GM04503 (cell line): ENCODE data around the gene SPACDR.
A peak's percentile ranks its signal among the peaks of the same experiment; 100 is the strongest.

Experiments used
- DNase-seq: peaks from one replicate; pipeline ENCODE4 v3.0.0-alpha.2; 2012; ENCODE audit warnings: low read depth

Gene SPACDR

GRCh38 chr7:100485471-100485876, 21.4 kb upstream of the SPACDR start:
- DNase-seq, result no peak

DNA sequence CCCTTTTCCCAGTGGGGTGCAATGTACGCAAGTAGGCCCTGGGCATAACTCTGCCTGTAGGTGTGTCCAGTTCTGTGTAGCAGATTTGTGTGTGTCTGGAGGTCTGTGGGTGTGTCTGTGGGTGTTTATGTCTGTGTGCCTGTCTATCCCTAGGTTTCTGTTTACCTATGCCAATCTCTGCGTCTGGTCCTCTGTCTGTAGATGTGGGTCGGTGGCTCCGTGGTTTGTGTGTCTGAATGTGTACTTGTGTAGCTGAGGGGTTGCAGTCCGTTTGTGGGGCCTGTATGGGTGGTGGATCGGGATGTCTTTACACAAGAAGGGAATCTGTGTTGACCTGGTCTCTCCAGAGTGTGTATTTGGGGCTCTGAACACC, 20.6 kb upstream of the SPACDR start:
- no peak for DNase-seq

DNA sequence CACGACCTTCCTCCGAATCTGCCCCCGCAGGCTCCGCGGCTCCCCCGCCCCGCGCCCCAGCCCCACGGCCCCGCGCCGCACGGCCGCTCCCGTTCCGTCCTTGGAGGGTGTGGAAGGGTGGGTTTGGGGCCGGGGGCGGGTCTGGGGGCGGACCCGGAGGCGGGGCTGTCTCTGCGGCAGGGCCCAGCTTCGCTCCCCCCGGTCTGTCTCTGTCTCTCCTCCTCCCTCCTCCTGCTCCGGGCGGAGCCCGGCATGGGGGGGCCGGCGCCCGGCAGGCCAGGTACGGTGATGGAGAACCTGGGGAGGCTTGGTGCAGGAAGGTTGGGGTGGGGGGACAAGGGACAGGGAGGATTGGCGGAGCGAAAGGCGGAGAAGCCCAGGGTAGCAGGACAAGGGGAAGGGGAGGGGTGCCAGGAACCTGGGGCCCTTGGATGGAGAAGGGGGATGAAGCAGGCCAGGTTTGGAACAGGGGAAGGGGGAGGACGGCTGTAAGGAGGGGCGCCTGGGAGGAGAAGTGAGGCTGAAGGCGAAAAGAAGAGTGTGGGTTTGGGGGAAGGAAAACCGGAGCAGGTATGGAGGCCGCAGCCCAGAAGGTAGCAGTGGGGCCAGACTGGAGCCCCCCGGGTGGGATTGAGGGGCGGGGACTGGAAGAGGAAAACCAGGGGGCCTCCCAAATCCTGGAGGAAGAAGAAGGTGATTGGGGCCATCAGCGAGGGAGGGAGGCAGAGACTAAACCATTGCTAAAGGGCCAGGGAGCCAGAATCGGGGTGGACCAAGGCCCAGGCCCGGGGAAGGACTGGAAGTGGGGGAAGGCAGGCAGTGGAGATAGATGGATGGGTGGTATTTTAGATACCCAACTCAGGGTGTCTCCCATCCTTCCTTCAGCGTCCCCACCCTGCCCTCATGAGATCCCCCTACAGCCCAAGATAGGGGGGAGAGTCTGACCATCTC, 19.9 kb upstream of the SPACDR start, which contains the start of gene NYAP1:
TSS of gene NYAP1 (plus strand) at position 206 of the 951 bp plus-strand sequence. CDS start 1,385 bp downstream, outside the sequence.
- DNase-seq, result no peak

GRCh38 chr7:100483090-100483721, 19.1 kb upstream of the SPACDR start:
- DNase-seq, result no peak

GRCh38 chr7:100482728-100483089, 18.6 kb upstream of the SPACDR start:
- DNase-seq, result no peak

GRCh38 chr7:100481466-100481865, 17.4 kb upstream of the SPACDR start:
- DNase-seq, result no peak

DNA sequence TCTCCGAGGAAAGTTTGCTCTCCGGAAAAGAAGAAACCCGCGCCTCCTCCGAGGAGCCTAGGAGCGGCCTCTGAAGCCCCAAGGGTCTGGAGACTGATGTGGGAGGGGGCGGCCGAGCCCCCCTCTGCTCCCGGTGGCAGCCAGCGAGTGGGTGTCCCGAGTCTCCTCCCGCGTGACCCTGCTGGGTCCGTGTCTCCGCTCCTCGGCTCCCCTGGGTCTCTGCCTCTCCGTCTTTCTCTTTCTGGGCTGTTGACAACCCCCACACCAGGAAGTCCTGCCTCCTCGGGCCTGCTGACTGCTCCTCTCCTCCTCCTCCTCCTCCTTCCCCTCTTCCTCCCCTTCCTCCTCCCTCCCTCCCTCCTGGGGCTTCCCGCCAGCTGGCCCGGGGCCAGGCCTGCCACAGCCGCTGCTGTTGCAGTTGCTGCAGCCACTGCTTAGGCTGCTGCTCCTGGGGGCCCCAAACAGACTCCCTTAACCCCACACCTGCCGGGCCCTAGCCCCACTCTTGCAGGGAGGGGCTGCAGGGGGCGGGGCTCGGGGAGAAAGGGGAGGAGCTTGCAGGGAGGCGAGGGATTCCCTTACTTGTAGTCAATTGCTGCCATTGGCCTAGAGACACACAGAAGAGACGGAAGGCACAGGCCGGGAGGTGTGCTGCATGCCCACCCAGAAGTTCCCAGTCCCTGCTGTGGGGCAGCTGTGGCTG, 15.0 kb upstream of the SPACDR start, which contains the start of gene TSC22D4:
TSS of gene TSC22D4 (minus strand) at position 257 of the 703 bp plus-strand sequence. CDS start 1,176 bp downstream, outside the sequence.
- peak; percentile 75 for DNase-seq

DNA sequence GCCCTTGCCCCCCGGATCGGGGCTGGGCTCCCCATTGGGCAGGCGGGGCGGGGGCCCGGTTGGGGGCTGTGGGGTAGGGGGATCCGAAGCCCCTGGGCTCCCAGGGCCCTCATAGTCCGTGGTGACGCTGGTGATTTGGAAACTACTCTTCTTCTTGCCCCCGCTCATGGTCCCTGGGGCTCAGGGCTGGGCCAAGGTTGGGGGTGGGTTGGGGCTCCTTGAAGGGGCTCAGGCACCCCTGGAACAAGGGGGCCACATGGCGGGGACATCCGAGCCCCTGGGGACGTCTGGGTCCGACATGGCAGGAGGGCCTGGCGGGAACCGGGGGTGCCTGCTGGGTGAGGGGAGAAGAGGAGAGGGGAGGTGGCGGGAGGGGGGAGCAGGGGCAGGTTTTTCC, 13.8 kb upstream of the SPACDR start:
- DNase-seq, result no peak

GRCh38 chr7:100476903-100477870, 13.1 kb upstream of the SPACDR start:
- DNase-seq, result no peak

- DNase-seq, result no peak
Observed at GRCh38 chr7:100476101-100476780, 12.2 kb upstream of the SPACDR start.

- DNase-seq, result no peak
Observed at GRCh38 chr7:100475549-100475948, 11.5 kb upstream of the SPACDR start.

- DNase-seq, result no peak
Observed at GRCh38 chr7:100472854-100473499, 8.9 kb upstream of the SPACDR start.

DNA sequence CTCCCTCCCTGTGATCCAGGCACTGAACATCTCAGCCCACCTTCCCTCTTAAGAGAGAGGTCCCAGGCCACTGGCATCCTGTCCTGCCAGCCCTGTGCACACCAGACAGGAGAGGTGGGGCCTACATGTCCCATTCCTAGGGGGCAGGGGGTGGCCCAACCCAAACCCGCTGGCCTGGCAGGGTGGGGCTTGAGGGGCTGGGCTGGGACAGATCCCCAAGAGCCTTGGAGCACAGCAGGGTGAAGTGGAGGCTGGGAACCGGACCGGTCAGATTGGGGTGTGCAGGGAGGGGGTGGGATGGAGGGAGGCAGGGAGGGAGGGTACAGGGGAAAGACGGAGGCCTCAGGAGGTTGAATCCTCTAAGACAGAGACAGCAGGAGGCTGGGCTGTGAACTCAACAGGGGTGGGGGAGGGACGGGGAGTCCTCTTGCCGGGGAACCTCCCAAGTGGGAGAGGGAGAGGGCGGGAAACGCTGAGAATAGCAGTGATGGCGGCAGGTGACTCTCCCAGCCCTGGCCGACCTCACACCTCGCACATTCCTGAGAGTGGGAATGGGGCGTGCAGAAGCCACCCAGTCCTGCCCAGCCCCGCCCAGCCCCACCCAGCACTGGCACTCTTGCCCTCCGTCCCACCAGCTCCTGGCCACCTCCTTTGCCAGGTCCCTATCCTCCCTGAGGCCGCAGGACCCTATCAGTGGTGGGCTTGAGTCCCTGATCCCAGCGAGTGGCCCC, 8.2 kb upstream of the SPACDR start:
- DNase-seq, result no peak

- no peak for DNase-seq
Observed at GRCh38 chr7:100471021-100471420, 7.0 kb upstream of the SPACDR start.

DNA sequence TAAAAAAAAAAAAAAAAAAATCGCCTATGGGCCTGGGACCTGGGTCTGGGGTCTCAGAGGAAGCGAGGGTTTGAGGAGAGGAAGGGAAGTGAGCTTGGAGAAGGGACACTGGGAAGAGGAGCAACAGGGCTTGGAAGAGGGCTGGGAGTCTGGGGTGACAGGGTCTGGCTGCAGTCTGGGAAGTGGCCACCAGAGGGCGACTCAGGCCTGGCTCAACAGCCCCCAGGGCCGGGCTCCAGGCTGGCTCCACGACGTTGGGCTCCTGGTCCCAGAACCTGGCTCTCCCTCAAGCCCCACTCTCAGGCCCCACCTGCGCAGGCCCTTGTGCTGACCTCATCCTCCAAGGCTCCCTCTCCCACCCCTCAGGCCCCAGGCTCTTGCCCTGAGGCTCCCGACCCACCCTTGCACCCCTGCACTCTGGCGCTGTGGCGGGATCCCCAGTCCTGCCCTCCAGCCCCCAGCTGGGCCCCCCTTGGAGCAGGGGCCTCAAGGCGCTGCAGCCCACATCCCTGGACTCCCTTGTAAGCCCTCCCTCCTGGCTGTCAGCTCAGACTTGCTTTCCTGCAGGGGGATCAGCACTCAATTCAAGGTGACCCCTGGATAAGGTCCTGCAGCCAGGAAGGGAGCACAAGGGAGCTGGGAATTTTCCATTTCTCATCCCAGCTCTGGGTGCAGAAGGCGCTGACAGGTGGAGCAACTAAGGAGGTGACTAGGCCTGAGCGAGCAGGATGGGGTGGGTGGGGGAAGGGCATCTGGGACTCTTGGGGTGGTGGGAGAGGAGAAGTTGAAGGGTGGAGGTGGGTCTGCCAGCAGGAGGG, 5.4 kb upstream of the SPACDR start:
- no peak for DNase-seq

DNA sequence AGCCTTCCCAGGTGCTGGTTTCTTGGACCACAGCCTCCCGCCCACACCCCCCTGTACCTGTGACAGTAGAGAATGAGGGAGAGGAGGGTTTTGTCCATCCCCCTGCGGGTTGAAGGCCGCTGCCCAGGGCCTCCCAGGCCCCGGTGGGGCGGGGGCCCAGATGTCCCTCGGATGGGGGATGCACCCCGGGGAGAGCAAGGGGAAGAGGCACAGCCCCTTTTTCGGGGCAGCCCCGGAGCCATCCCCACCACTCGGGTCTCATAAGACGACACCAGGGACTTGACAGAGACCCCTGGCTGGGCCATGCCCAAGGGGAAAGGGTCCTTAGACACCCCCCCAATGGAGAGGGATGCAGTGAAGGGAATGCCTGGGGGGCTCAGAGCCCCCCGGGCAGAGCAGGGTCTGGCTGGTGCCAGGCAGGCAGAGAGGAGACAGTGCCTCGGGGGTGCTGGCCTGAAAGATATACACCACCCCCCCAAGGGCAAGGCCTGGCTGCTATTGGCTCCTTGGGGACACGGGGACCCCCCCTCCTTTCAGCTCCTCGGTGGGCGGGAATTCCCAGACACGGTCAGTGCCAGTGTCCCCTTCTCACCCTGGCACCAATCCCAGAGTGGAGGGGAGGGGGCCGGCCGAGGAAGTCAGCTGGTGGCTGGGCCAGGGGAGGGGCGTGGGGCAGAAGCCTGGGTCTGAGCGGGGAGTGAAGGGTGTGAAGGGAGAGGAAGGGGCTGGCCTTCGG, 3.7 kb upstream of the SPACDR start:
- no peak for DNase-seq

DNA sequence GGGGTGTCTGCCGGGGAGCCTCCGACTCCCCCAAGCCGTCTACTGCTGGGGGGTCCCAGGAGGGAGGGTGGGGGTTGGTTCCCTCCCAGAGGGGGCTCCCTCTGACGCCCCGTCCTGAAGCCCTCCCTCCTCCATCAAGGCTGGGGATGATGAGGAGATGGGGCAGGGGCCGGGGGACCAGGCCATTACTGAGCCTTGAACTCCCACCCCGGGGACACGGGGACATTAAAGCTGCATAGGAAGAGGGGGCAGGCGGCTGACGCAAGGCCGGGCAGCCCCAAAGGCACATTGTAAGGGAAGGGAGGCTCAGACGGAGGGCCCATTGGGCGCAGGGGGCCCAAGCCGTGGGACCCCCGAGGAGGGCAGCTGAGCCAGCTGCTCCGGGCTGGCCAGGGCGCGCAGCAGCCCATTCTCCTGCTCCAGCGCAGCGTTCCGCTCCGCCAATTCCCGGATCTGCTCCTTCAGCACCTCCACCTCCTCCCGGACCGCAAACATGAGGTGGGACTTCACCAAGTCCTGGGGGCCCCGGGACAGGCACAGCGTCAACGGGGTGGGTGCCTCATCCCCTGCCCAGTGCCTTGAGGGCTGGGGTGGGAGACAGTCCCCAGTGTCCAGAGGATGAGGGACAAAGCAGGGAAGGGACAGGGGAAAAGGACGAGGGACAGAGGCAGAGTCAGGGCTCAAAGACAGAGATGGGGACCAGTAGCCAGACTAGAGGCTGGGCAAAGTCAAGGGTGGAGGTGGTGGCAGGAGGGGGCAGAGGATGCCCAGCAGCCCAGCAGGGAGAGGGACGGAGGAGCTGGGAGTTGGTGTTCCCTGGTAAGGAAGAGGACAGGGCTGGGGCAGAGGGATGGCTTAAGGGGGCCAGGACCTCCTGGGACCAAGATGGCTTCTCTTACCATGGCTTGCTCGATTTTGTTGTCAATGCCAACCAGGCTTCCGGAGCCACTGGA, 2.9 kb upstream of the SPACDR start:
- DNase-seq, result no peak
